Thymus (tissue), 11 donors: Measurements from ENCODE around the gene TSPEAR. TPM values are rescaled to one million over a fixed set of nuclear protein-coding genes. Genes with fewer than 3 reads are reported as not detected.
"Not testable (repeated sequence)": the region's sequence is repeated elsewhere in the genome, so short reads cannot be mapped to it uniquely, and the experiment has no call there.

Experiments used
- DNase-seq, 9 donors: peaks; one replicate each; pipeline ENCODE4 v3.0.0-alpha.2; 2013; ENCODE audit warnings: low spot score in 9 of 9, low read depth in 6 of 9, missing footprints in 1 of 9
- H3K27ac ChIP-seq, 2 donors: one replicate each; pipeline ENCODE4 v1.5.1; 2013; ENCODE audit warnings: control low read depth in 1 of 2, low read depth in 1 of 2, low read length in 1 of 2, mild to moderate bottlenecking in 1 of 2, moderate library complexity in 1 of 2
- H3K27me3 ChIP-seq, 2 donors: one replicate each; pipeline ENCODE4 v1.5.1; 2013; ENCODE audit warnings: low read length in 1 of 2; ENCODE audit not compliant: control insufficient read depth in 2 of 2, insufficient read depth in 1 of 2
- H3K36me3 ChIP-seq, 2 donors: one replicate each; pipeline ENCODE4 v1.5.1; 2013; ENCODE audit warnings: low read length in 1 of 2, mild to moderate bottlenecking in 1 of 2, moderate library complexity in 1 of 2; ENCODE audit not compliant: control insufficient read depth in 2 of 2, insufficient read depth in 2 of 2
- H3K4me1 ChIP-seq, 2 donors: one replicate each; pipeline ENCODE4 v1.5.1; 2013; ENCODE audit warnings: low read length in 2 of 2; ENCODE audit not compliant: control insufficient read depth in 2 of 2, insufficient read depth in 2 of 2
- H3K4me3 ChIP-seq, 2 donors: one replicate each; pipeline ENCODE4 v1.5.1; 2013; ENCODE audit warnings: low read length in 2 of 2, control low read depth in 1 of 2, mild to moderate bottlenecking in 1 of 2
- H3K9me3 ChIP-seq, 2 donors: one replicate each; pipeline ENCODE4 v1.5.1; 2013; ENCODE audit warnings: low read length in 1 of 2, mild to moderate bottlenecking in 1 of 2; ENCODE audit not compliant: control insufficient read depth in 2 of 2, insufficient read depth in 1 of 2
- WGBS: extraction: QIAGEN DNeasy Blood & Tissue Kit; methylation state at CpG from one replicate; pipeline ENCODE4 v1.1.7; 2013; 5-methylcytosine and 5-hydroxymethylcytosine counted together
- polyA plus RNA-seq: library from polyadenylated mRNA; stranded (reverse); fragments of 200-250 nt; gene quantifications from one replicate; pipeline ENCODE4 v1.2.3, GENCODE V29; 2013
- total RNA-seq: library from RNA; stranded (reverse); fragments of 120-200 nt; gene quantifications from one replicate; pipeline ENCODE4 v1.2.4, GENCODE V29; 2013
- donor health status: healthy.

TSPEAR gene
- total and polyA plus RNA-seq, 2 donors, result 0.07 to 0.38 TPM

GRCh38 chr21:44578371-44579055, 132.9 kb downstream of the TSPEAR start:
- Histone ChIP-seq H3K27me3 (peaks cover 0 to 7% of the 10 kb centered on the region in 2 donors), H3K27ac (no peak overlapping the region), H3K36me3 (no peaks in the 10 kb centered on the region), H3K9me3 (peaks cover 4 to 26% of the 10 kb centered on the region in 2 donors), H3K4me1 (no peaks in the 10 kb centered on the region), H3K4me3 (no peak overlapping the region)
- WGBS, result 95% methylated on average over 17 of the region's 17 CpGs
- no peak for DNase-seq

- no peaks in the 10 kb centered on the region for H3K36me3 ChIP-seq
- H3K27me3 ChIP-seq, result peaks cover 0 to 7% of the 10 kb centered on the region in 2 donors
- no peak overlapping the region for H3K4me3 ChIP-seq
- DNase-seq, result no peak
- H3K27ac ChIP-seq, result no peak overlapping the region
- H3K4me1 ChIP-seq, result no peaks in the 10 kb centered on the region
- H3K9me3 ChIP-seq, result peaks cover 4 to 33% of the 10 kb centered on the region in 2 donors
- 93% methylated on average over 10 of the region's 10 CpGs for WGBS
These were observed 135.3 kb downstream of the TSPEAR start for GRCh38 chr21:44576025-44576420.

- peaks cover 3 to 31% of the 10 kb centered on the region in 2 donors for H3K9me3 ChIP-seq
- H3K4me3 ChIP-seq, result no peak overlapping the region
- WGBS, result 94% methylated on average over 20 of the region's 20 CpGs
- H3K4me1 ChIP-seq, result no peaks in the 10 kb centered on the region
- H3K27ac ChIP-seq, result no peak overlapping the region
- no peak for DNase-seq
- no peaks in the 10 kb centered on the region for H3K36me3 ChIP-seq
- H3K27me3 ChIP-seq, result peaks cover 0 to 7% of the 10 kb centered on the region in 2 donors
These were observed 135.9 kb downstream of the TSPEAR start for GRCh38 chr21:44575307-44576024.

GRCh38 chr21:44574457-44575306, 136.7 kb downstream of the TSPEAR start:
- peaks cover 1 to 26% of the 10 kb centered on the region in 2 donors for H3K9me3 ChIP-seq
- H3K36me3 ChIP-seq, result no peaks in the 10 kb centered on the region
- H3K4me1 ChIP-seq, result no peaks in the 10 kb centered on the region
- no peak for DNase-seq
- no peak overlapping the region for H3K4me3 ChIP-seq
- no peak overlapping the region for H3K27ac ChIP-seq
- peaks cover 0 to 4% of the 10 kb centered on the region in 2 donors for H3K27me3 ChIP-seq
- WGBS, result 53% methylated on average over 21 of the region's 21 CpGs

GRCh38 chr21:44573630-44574456, 137.5 kb downstream of the TSPEAR start, which contains the start of gene KRTAP10-4:
KRTAP10-4 (plus strand) TSS chr21:44573729; CDS start chr21:44573759, 30 bp downstream.
- not testable (repeated sequence) for H3K36me3 ChIP-seq, DNase-seq, H3K4me1 ChIP-seq, H3K27ac ChIP-seq, H3K4me3 ChIP-seq, H3K27me3 ChIP-seq
- peaks cover 1 to 17% of the 10 kb centered on the region in 2 donors for H3K9me3 ChIP-seq
- 82% methylated on average over 22 of the region's 25 CpGs for WGBS

GRCh38 chr21:44572959-44573583, 138.3 kb downstream of the TSPEAR start:
- WGBS, result 89% methylated on average over 15 of the region's 15 CpGs
- DNase-seq, result no peak
- Histone ChIP-seq H3K4me1 (no peaks in the 10 kb centered on the region), H3K9me3 (peaks cover 1 to 14% of the 10 kb centered on the region in 2 donors), H3K36me3 (no peaks in the 10 kb centered on the region), H3K4me3 (no peak overlapping the region), H3K27ac (no peak overlapping the region), H3K27me3 (peaks cover 0 to 4% of the 10 kb centered on the region in 2 donors)

GRCh38 chr21:44571844-44572782, 139.3 kb downstream of the TSPEAR start:
- Histone ChIP-seq H3K9me3 (peaks cover 1 to 14% of the 10 kb centered on the region in 2 donors), H3K27me3 (peaks cover 0 to 4% of the 10 kb centered on the region in 2 donors), H3K36me3 (no peaks in the 10 kb centered on the region), H3K4me3 (no peak overlapping the region), H3K27ac (no peak overlapping the region), H3K4me1 (no peaks in the 10 kb centered on the region)
- 92% methylated on average over 40 of the region's 40 CpGs for WGBS
- no peak for DNase-seq
